ENCODE data around the gene ALK.

The ALK gene

DNA sequence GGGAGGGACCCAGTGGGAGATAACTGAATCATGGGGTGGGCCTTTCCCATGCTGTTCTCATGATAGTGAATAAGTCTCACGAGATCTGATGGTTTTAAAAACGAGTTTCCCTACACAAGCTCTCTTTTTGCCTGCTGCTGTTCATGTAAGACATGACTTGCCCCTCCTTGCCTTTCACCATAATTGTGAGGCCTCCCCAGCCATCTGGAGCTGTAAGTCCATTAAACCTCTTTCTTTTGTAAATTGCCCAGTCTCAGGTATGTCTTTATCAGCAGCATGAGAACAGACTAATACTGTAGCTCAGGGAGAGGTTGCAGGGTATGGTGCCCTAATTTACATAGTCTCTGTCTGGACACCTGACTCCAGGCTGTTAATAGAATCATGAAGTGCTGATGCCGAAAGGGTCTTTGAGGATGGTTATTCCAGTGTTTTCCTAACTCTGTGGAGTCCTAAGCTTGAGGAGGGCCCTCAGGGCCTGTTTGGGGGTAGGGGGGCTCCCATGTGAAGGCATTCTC lies 343.2 kb downstream of the ALK start:
- TF ChIP-seq RAD21 (IDR thresholded peaks at IDR 0.05; ENCODE audit: low read depth) = no peak
- TF ChIP-seq ZBTB7A (IDR thresholded peaks at IDR 0.05; ENCODE audit: low read depth) = no peak
- no peak for TF ChIP-seq CEBPB (IDR thresholded peaks at IDR 0.05)
- TF ChIP-seq NFIC (IDR thresholded peaks at IDR 0.05) = no peak
- TF ChIP-seq TCF12 (IDR thresholded peaks at IDR 0.05; ENCODE audit: low read depth) = no peak
- TF ChIP-seq YY1 (IDR thresholded peaks at IDR 0.05; ENCODE audit: low read depth) = no peak
- TF ChIP-seq TAF1 (IDR thresholded peaks at IDR 0.05; ENCODE audit: low read depth) = no peak
- TF ChIP-seq, protein P1, sequence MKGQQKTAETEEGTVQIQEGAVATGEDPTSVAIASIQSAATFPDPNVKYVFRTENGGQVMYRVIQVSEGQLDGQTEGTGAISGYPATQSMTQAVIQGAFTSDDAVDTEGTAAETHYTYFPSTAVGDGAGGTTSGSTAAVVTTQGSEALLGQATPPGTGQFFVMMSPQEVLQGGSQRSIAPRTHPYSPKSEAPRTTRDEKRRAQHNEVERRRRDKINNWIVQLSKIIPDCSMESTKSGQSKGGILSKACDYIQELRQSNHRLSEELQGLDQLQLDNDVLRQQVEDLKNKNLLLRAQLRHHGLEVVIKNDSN (IDR thresholded peaks at IDR 0.05) = no peak
- TF ChIP-seq TEAD4 (IDR thresholded peaks at IDR 0.05) = no peak
- TF ChIP-seq FOXM1 (IDR thresholded peaks at IDR 0.05; ENCODE audit: borderline replicate concordance, low read depth) = no peak
- TF ChIP-seq, protein P2, sequence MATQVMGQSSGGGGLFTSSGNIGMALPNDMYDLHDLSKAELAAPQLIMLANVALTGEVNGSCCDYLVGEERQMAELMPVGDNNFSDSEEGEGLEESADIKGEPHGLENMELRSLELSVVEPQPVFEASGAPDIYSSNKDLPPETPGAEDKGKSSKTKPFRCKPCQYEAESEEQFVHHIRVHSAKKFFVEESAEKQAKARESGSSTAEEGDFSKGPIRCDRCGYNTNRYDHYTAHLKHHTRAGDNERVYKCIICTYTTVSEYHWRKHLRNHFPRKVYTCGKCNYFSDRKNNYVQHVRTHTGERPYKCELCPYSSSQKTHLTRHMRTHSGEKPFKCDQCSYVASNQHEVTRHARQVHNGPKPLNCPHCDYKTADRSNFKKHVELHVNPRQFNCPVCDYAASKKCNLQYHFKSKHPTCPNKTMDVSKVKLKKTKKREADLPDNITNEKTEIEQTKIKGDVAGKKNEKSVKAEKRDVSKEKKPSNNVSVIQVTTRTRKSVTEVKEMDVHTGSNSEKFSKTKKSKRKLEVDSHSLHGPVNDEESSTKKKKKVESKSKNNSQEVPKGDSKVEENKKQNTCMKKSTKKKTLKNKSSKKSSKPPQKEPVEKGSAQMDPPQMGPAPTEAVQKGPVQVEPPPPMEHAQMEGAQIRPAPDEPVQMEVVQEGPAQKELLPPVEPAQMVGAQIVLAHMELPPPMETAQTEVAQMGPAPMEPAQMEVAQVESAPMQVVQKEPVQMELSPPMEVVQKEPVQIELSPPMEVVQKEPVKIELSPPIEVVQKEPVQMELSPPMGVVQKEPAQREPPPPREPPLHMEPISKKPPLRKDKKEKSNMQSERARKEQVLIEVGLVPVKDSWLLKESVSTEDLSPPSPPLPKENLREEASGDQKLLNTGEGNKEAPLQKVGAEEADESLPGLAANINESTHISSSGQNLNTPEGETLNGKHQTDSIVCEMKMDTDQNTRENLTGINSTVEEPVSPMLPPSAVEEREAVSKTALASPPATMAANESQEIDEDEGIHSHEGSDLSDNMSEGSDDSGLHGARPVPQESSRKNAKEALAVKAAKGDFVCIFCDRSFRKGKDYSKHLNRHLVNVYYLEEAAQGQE (IDR thresholded peaks at IDR 0.05; ENCODE audit: low read depth) = no peak
- no peak for TF ChIP-seq CREB1 (IDR thresholded peaks at IDR 0.05; ENCODE audit: low read depth)
- TF ChIP-seq EGR1 (IDR thresholded peaks at IDR 0.05) = no peak
- TF ChIP-seq, protein P3, sequence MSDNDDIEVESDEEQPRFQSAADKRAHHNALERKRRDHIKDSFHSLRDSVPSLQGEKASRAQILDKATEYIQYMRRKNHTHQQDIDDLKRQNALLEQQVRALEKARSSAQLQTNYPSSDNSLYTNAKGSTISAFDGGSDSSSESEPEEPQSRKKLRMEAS (IDR thresholded peaks at IDR 0.05) = no peak
- no peak for TF ChIP-seq EP300 (IDR thresholded peaks at IDR 0.05; ENCODE audit: borderline replicate concordance)

DNA sequence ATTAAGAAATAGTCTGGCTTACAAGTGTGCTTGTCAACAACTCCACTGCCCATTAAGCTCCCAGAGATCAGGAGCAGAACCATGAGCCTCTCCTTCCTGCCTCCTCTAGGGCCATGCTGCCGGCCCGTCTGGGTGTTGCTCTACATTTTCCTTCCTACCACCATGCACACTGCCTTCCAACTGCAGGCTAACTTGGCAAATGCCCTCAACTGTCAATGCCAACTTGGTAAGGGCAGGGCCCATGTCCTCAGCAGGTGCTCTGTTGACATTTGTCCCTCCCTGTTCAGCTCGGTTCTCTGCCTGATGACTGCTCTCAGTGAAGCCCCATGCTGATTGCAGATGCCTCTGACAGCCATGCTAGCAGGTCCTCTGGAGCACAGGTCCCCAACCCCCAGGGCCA lies 345.2 kb downstream of the ALK start:
- TF ChIP-seq TEAD4 (IDR thresholded peaks at IDR 0.05) = no peak

DNA sequence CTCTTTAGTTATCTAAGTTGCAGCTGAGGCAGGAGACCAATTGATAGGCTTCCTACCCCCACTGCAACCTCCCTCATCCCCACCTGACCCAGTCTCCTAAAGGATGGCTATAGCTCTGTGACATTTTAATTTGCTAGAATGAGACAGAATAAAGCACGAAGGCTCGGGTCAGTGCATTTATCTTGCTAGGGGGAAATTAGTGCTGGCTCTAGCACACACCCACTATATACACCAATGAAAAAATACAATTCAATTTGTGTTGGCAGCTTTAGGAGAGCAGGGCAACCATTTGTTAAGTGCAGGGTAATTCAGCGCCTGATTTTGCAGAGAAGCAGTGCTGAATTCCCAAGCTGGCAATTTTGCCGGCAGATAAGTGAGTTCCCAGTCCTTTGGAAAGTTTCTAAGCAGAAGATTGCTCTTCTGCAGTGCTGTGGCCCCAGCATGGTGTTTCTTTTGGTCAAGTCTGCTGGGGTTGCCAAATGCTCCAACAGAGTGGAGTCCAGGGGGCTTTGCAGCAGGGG lies 346.0 kb downstream of the ALK start:
- TF ChIP-seq, protein P1 (IDR thresholded peaks at IDR 0.05) = no peak
- TF ChIP-seq TEAD4 (IDR thresholded peaks at IDR 0.05) = no peak
- TF ChIP-seq EGR1 (IDR thresholded peaks at IDR 0.05) = no peak

DNA sequence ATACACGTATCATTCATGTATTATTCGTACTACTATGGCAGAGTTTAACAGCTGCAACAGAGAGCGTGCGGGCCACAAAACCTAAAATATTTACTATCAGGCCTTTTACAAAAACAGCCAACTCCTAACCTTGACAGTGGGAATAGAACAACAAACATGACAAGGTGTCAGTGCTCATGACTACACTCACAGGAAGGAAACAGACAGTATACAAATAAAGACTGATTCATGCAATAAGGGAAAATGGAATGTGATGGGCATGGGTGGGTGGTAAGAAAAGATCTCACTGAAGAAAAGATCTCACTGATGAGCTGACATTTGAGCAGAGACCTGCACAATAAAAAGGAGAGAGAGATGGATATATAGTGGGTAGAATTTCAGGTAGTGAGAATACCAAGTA lies 347.8 kb downstream of the ALK start:
- TF ChIP-seq YY1 (IDR thresholded peaks at IDR 0.05; ENCODE audit: low read depth) = no peak

DNA sequence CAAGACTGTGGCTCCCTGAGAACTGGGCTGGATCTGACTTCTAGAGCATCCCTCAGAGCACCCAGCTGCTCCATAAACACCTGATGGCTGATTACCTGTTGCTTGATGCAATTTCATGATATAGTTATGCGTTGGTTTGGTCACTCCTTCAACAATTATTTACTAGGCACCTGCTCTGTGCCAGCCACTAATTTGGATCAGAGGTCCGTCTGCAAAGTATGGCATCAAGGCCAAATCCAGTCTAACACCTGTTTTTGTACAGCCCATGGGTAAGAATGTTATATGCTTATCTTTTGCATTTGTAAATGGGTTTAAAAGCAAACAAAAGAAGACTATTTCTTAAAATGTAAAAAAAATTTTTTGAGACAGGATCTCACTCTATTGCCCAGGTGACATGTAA lies 348.2 kb downstream of the ALK start:
- TF ChIP-seq CEBPB (IDR thresholded peaks at IDR 0.05) = no peak
- TF ChIP-seq TCF12 (IDR thresholded peaks at IDR 0.05; ENCODE audit: low read depth) = no peak
- TF ChIP-seq, protein P1 (IDR thresholded peaks at IDR 0.05) = no peak
- no peak for TF ChIP-seq ZBTB7A (IDR thresholded peaks at IDR 0.05; ENCODE audit: low read depth)
- TF ChIP-seq NFIC (IDR thresholded peaks at IDR 0.05) = no peak
- no peak for TF ChIP-seq TEAD4 (IDR thresholded peaks at IDR 0.05)
- no peak for TF ChIP-seq RAD21 (IDR thresholded peaks at IDR 0.05; ENCODE audit: low read depth)

DNA sequence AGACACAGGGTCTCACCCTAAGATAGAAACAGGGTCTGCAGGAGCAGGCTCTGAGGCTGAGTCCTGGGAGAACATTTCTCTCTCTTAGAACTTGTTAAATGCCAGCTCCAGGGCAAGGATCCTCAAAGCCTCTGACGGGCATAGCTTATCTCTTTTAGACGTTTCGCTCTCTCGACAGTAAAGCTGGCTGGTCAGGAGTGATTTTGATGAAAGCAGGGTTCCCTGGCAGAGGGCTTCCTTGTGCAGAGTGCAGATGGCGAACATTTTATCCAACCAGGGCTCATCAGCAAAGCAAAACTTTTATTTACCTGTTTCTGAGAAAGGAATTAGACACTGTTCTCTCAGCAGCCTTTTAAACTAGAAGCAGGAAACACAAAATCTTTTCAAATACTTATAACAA lies 350.8 kb downstream of the ALK start:
- TF ChIP-seq FOXM1 (IDR thresholded peaks at IDR 0.05; ENCODE audit: borderline replicate concordance, low read depth) = no peak
- TF ChIP-seq, protein P2 (IDR thresholded peaks at IDR 0.05; ENCODE audit: low read depth) = no peak
- TF ChIP-seq, protein P1 (IDR thresholded peaks at IDR 0.05) = no peak
- TF ChIP-seq EP300 (IDR thresholded peaks at IDR 0.05; ENCODE audit: borderline replicate concordance) = no peak
- no peak for TF ChIP-seq CREB1 (IDR thresholded peaks at IDR 0.05; ENCODE audit: low read depth)
- TF ChIP-seq TCF12 (IDR thresholded peaks at IDR 0.05; ENCODE audit: low read depth) = no peak
- TF ChIP-seq CEBPB (IDR thresholded peaks at IDR 0.05) = no peak
- TF ChIP-seq EGR1 (IDR thresholded peaks at IDR 0.05) = no peak
- TF ChIP-seq RAD21 (IDR thresholded peaks at IDR 0.05; ENCODE audit: low read depth) = no peak
- TF ChIP-seq, protein P3 (IDR thresholded peaks at IDR 0.05) = no peak
- TF ChIP-seq NFIC (IDR thresholded peaks at IDR 0.05) = no peak
- no peak for TF ChIP-seq TEAD4 (IDR thresholded peaks at IDR 0.05)
- no peak for TF ChIP-seq ZBTB7A (IDR thresholded peaks at IDR 0.05; ENCODE audit: low read depth)
- TF ChIP-seq TAF1 (IDR thresholded peaks at IDR 0.05; ENCODE audit: low read depth) = no peak
- TF ChIP-seq YY1 (IDR thresholded peaks at IDR 0.05; ENCODE audit: low read depth) = no peak

All from Ishikawa (cell line).